Esophagus (tissue), 2 donors: ENCODE data around the gene SEC11C. TPM values are rescaled to one million over a fixed set of nuclear protein-coding genes. Genes with fewer than 3 reads are reported as not detected.
A peak's percentile ranks its signal among the peaks of the same experiment; 100 is the strongest.
"Not testable (repeated sequence)": the region's sequence is repeated elsewhere in the genome, so short reads cannot be mapped to it uniquely, and the experiment has no call there.

Experiments
- H3K27ac ChIP-seq, 2 donors: one replicate each; pipeline ENCODE4 v1.5.1; 2013; ENCODE audit warnings: low read depth in 2 of 2, mild to moderate bottlenecking in 2 of 2, inconsistent platforms in 1 of 2, low read length in 1 of 2, moderate library complexity in 1 of 2
- H3K27me3 ChIP-seq, 2 donors: one replicate each; pipeline ENCODE4 v1.6.1; 2013; ENCODE audit warnings: low read length in 2 of 2, control low read depth in 1 of 2, mild to moderate bottlenecking in 1 of 2; ENCODE audit not compliant: insufficient read depth in 2 of 2, control insufficient read depth in 1 of 2
- H3K36me3 ChIP-seq, 2 donors: one replicate each; pipeline ENCODE4 v1.6.1; 2013; ENCODE audit warnings: low read length in 1 of 2; ENCODE audit not compliant: control insufficient read depth in 2 of 2, insufficient read depth in 2 of 2
- H3K4me1 ChIP-seq, 2 donors: one replicate each; pipeline ENCODE4 v1.6.1; 2013; ENCODE audit warnings: low read length in 1 of 2; ENCODE audit not compliant: control insufficient read depth in 2 of 2, insufficient read depth in 2 of 2
- H3K4me3 ChIP-seq, 2 donors: one replicate each; pipeline ENCODE4 v1.5.1; 2013; ENCODE audit warnings: low read length in 2 of 2, mild to moderate bottlenecking in 2 of 2, low read depth in 1 of 2, moderate library complexity in 1 of 2
- H3K9me3 ChIP-seq, 2 donors: one replicate each; pipeline ENCODE4 v1.6.1; 2013; ENCODE audit warnings: mild to moderate bottlenecking in 2 of 2, low read depth in 1 of 2, low read length in 1 of 2, moderate library complexity in 1 of 2; ENCODE audit not compliant: control insufficient read depth in 2 of 2, insufficient read depth in 1 of 2
- WGBS, 2 donors: extraction: QIAGEN DNeasy Blood & Tissue Kit; methylation state at CpG; one replicate each; pipeline ENCODE4 v1.1.7; 2013; 5-methylcytosine and 5-hydroxymethylcytosine counted together
- polyA plus RNA-seq, 2 donors: library from polyadenylated mRNA; stranded (reverse); fragments of 200-250 nt; gene quantifications; one replicate each; pipeline ENCODE4 v1.2.3, GENCODE V29; 2013
- donor health status: healthy with polysubstance abuse.
- donor health status: Bipolar disorder and iron deficiency.

SEC11C gene
- polyA plus RNA-seq, 2 donors = 24.0 to 48.4 TPM

- H3K4me3 ChIP-seq = no peak overlapping the region
- H3K9me3 ChIP-seq = no peaks in the 10 kb centered on the region
- H3K36me3 ChIP-seq = no peaks in the 10 kb centered on the region
- H3K27ac ChIP-seq = no peak overlapping the region
- WGBS, 2 donors = 66 to 67% methylated on average over 1 of the region's 1 CpG
- no peaks in the 10 kb centered on the region for H3K4me1 ChIP-seq
- H3K27me3 ChIP-seq = no peaks in the 10 kb centered on the region
These were observed 15.3 kb upstream of the SEC11C start for GRCh38 chr18:59124370-59124704.

GRCh38 chr18:59127047-59127446 is 12.6 kb upstream of the SEC11C start:
- no peaks in the 10 kb centered on the region for H3K4me1 ChIP-seq
- no peaks in the 10 kb centered on the region for H3K27me3 ChIP-seq
- H3K27ac ChIP-seq = no peak overlapping the region
- 54 to 67% methylated on average over 6 of the region's 6 CpGs for WGBS, 2 donors
- no peak overlapping the region for H3K4me3 ChIP-seq
- H3K36me3 ChIP-seq = no peaks in the 10 kb centered on the region
- no peaks in the 10 kb centered on the region for H3K9me3 ChIP-seq

GRCh38 chr18:59129951-59130703 is 9.6 kb upstream of the SEC11C start:
- Histone ChIP-seq H3K36me3 (no peaks in the 10 kb centered on the region), H3K4me3 (no peak overlapping the region), H3K27me3 (no peaks in the 10 kb centered on the region), H3K9me3 (no peaks in the 10 kb centered on the region), H3K27ac (no peak overlapping the region), H3K4me1 (no peaks in the 10 kb centered on the region)
- WGBS, 2 donors = 67 to 82% methylated on average over 4 of the region's 4 CpGs

GRCh38 chr18:59132810-59133465 is 6.7 kb upstream of the SEC11C start:
- Histone ChIP-seq H3K4me3 (no peak overlapping the region), H3K36me3 (no peaks in the 10 kb centered on the region), H3K27ac (no peak overlapping the region), H3K27me3 (no peaks in the 10 kb centered on the region), H3K9me3 (no peaks in the 10 kb centered on the region), H3K4me1 (no peaks in the 10 kb centered on the region)
- 67 to 71% methylated on average over 5 of the region's 5 CpGs for WGBS, 2 donors

- no peaks in the 10 kb centered on the region for H3K9me3 ChIP-seq
- peaks cover 0 to 5% of the 10 kb centered on the region in 2 donors for H3K4me1 ChIP-seq
- peak overlapping the region; percentile 84 to 97 for H3K27ac ChIP-seq
- H3K36me3 ChIP-seq = no peaks in the 10 kb centered on the region
- WGBS, 2 donors = 0% methylated on average over 15 of the region's 15 CpGs
- H3K4me3 ChIP-seq = peak overlapping the region; percentile 74 to 90
- no peaks in the 10 kb centered on the region for H3K27me3 ChIP-seq
These were observed 431 bp upstream of the SEC11C start for GRCh38 chr18:59139291-59139614.

GRCh38 chr18:59140302-59140885 is 710 bp downstream of the SEC11C start:
- Histone ChIP-seq H3K4me1 (peaks cover 0 to 5% of the 10 kb centered on the region in 2 donors), H3K9me3 (no peaks in the 10 kb centered on the region), H3K36me3 (no peaks in the 10 kb centered on the region), H3K27me3 (no peaks in the 10 kb centered on the region), H3K4me3 (peak overlapping the region; percentile 74 to 90), H3K27ac (peak overlapping the region in 1 of 2 donors; percentile 66)
- WGBS, 2 donors = 5 to 6% methylated on average over 16 of the region's 16 CpGs

GRCh38 chr18:59141294-59142068 is 1.8 kb downstream of the SEC11C start:
- H3K4me1 ChIP-seq = peaks cover 0 to 5% of the 10 kb centered on the region in 2 donors
- 78 to 87% methylated on average over 1 of the region's 1 CpG for WGBS, 2 donors
- no peak overlapping the region for H3K4me3 ChIP-seq
- no peak overlapping the region for H3K27ac ChIP-seq
- no peaks in the 10 kb centered on the region for H3K36me3 ChIP-seq
- no peaks in the 10 kb centered on the region for H3K27me3 ChIP-seq
- no peaks in the 10 kb centered on the region for H3K9me3 ChIP-seq

GRCh38 chr18:59142274-59142673 is 2.6 kb downstream of the SEC11C start:
- Histone ChIP-seq H3K27me3 (no peaks in the 10 kb centered on the region), H3K4me1 (peaks cover 0 to 5% of the 10 kb centered on the region in 2 donors), H3K4me3 (no peak overlapping the region), H3K27ac (no peak overlapping the region), H3K36me3 (no peaks in the 10 kb centered on the region), H3K9me3 (no peaks in the 10 kb centered on the region)
- WGBS, 2 donors = 59 to 75% methylated on average over 6 of the region's 6 CpGs

- H3K27me3 ChIP-seq, H3K4me1 ChIP-seq, H3K27ac ChIP-seq, H3K36me3 ChIP-seq, H3K4me3 ChIP-seq, H3K9me3 ChIP-seq: not testable (repeated sequence)
- WGBS, 2 donors = 88% methylated on average over 11 of the region's 11 CpGs
These were observed 3.2 kb downstream of the SEC11C start for GRCh38 chr18:59142800-59143416.
